Neural cell (in vitro differentiated cells): ENCODE results near the gene AP3D1. TPM values are rescaled to one million over a fixed set of nuclear protein-coding genes. Genes with fewer than 3 reads are reported as not detected.

Experiments
- H2AFZ ChIP-seq: fragments of 200-600, 300-800 bp; sonication (generic), shearing (Covaris generic); 2 replicates; pipeline ENCODE4 v1.6.0; 2014; ENCODE audit warnings: low read depth, mild to moderate bottlenecking, antibody characterized with exemption, low read length, moderate library complexity
- H3F3A ChIP-seq: fragments of 200-600 bp; shearing (Covaris generic); 2 replicates; pipeline ENCODE4 v1.6.1; 2016; ENCODE audit warnings: mild to moderate bottlenecking, moderate library complexity, mixed read lengths, antibody characterized with exemption, low read length; ENCODE audit not compliant: insufficient read depth, poor library complexity, severe bottlenecking
- H3K27ac ChIP-seq: fragments of 200-600, 300-800 bp; sonication (generic), shearing (Covaris generic); 2 replicates; pipeline ENCODE4 v1.5.1; 2014; ENCODE audit warnings: mild to moderate bottlenecking, low read length, moderate library complexity
- H3K27me3 ChIP-seq: fragments of 300-800, 200-600 bp; sonication (generic), shearing (Covaris generic); 2 replicates; pipeline ENCODE4 v1.6.0; 2014; ENCODE audit warnings: mild to moderate bottlenecking, low read depth, low read length, moderate library complexity; ENCODE audit not compliant: insufficient read depth
- H3K36me3 ChIP-seq: fragments of 300-800, 200-600 bp; sonication (generic), shearing (Covaris generic); 2 replicates; pipeline ENCODE4 v1.5.1; 2014; ENCODE audit warnings: mild to moderate bottlenecking, antibody characterized with exemption, low read length, moderate library complexity; ENCODE audit not compliant: insufficient read depth
- H3K4me2 ChIP-seq: fragments of 300-800, 200-600 bp; sonication (generic), shearing (Covaris generic); 2 replicates; pipeline ENCODE4 v1.6.0; 2014; ENCODE audit warnings: mild to moderate bottlenecking, low read length
- H3K4me3 ChIP-seq: fragments of 300-800, 200-600 bp; sonication (generic), shearing (Covaris generic); 2 replicates; pipeline ENCODE4 v1.5.1; 2014; ENCODE audit warnings: mild to moderate bottlenecking, low read length, moderate library complexity
- H3K79me2 ChIP-seq: fragments of 200-600 bp; shearing (Covaris generic); replicated peaks from 2 replicates; pipeline ENCODE4 v1.6.0; 2014; ENCODE audit warnings: mild to moderate bottlenecking, low read length, moderate library complexity; ENCODE audit not compliant: insufficient read depth
- H3K9ac ChIP-seq: fragments of 300-800, 200-600 bp; sonication (generic), shearing (Covaris generic); 2 replicates; pipeline ENCODE4 v1.6.1; 2016; ENCODE audit warnings: mild to moderate bottlenecking, low read length, mixed read lengths
- H3K9me2 ChIP-seq: fragments of 200-600 bp; shearing (Covaris generic); 2 replicates; pipeline ENCODE4 v1.6.1; 2016; ENCODE audit warnings: mild to moderate bottlenecking, low read length, mixed read lengths; ENCODE audit not compliant: insufficient read depth
- H3K9me3 ChIP-seq: fragments of 200-600, 300-800 bp; sonication (generic), shearing (Covaris generic); 2 replicates; pipeline ENCODE4 v1.6.1; 2016; ENCODE audit warnings: mild to moderate bottlenecking, mixed run types, low read length, moderate library complexity, mixed read lengths
- H4K20me1 ChIP-seq: fragments of 200-600 bp; shearing (Covaris generic); 2 replicates; pipeline ENCODE4 v1.6.1; 2016; ENCODE audit warnings: mild to moderate bottlenecking, mixed run types; ENCODE audit not compliant: insufficient read depth
- EP300 ChIP-seq: fragments of 450-650 bp; conservative IDR thresholded peaks from 2 replicates; pipeline ENCODE4 v1.6.1; 2014; ENCODE audit warnings: antibody characterized with exemption, mild to moderate bottlenecking, moderate library complexity; ENCODE audit not compliant: poor library complexity, severe bottlenecking
- EZH2 ChIP-seq: fragments of 200-600, 300-800 bp; shearing (Covaris generic), sonication (generic); IDR thresholded peaks from 2 replicates; pipeline ENCODE4 v1.6.1; 2014; ENCODE audit warnings: antibody characterized with exemption, low read length, borderline replicate concordance, mild to moderate bottlenecking; ENCODE audit not compliant: insufficient read depth, poor library complexity, severe bottlenecking
- MXI1 ChIP-seq: fragments of 450-650 bp; conservative IDR thresholded peaks from 2 replicates; pipeline ENCODE4 v1.6.1; 2014; ENCODE audit warnings: antibody characterized with exemption, mild to moderate bottlenecking; ENCODE audit not compliant: poor library complexity, severe bottlenecking
- POLR2AphosphoS5 ChIP-seq: IDR thresholded peaks from 2 replicates; pipeline ENCODE4 v1.6.1; 2012
- RAD21 ChIP-seq: fragments of 450-650 bp; conservative IDR thresholded peaks from 2 replicates; pipeline ENCODE4 v1.6.1; 2014; ENCODE audit warnings: antibody characterized with exemption, mild to moderate bottlenecking, moderate library complexity
- REST ChIP-seq: IDR thresholded peaks from 2 replicates; pipeline ENCODE4 v1.6.1; 2012; ENCODE audit warnings: borderline replicate concordance
- SMC3 ChIP-seq: fragments of 450-650 bp; conservative IDR thresholded peaks from 2 replicates; pipeline ENCODE4 v1.6.1; 2014; ENCODE audit warnings: antibody characterized with exemption, mild to moderate bottlenecking, moderate library complexity; ENCODE audit not compliant: poor library complexity
- TAF1 ChIP-seq: IDR thresholded peaks from 2 replicates; pipeline ENCODE4 v1.6.1; 2012; ENCODE audit warnings: low read depth
- polyA plus RNA-seq: library from polyadenylated mRNA; depleted of rRNA; stranded (reverse); fragments of >200 nt; gene quantifications from 2 replicates; pipeline ENCODE4 v1.2.3, GENCODE V29; 2014
- TF ChIP-seq, protein P1 (sequence below): fragments of 450-650 bp; IDR thresholded peaks from 2 replicates; pipeline ENCODE4 v1.5.1; 2014; ENCODE audit warnings: antibody characterized with exemption, mild to moderate bottlenecking, moderate library complexity; ENCODE audit not compliant: poor library complexity, severe bottlenecking

Gene AP3D1
- polyA plus RNA-seq, 1 donor from 2014 or later: 60.7 TPM

GRCh38 chr19:2180881-2181632 lies 29.7 kb upstream of the AP3D1 start:
- Histone ChIP-seq H3K4me3 (no peak overlapping the region), H4K20me1 (peaks cover 3% of the 10 kb centered on the region), H3K27ac (no peak overlapping the region), H3K9me3 (no peaks in the 10 kb centered on the region), H3F3A (no peaks in the 10 kb centered on the region), H3K9ac (no peak overlapping the region), H2AFZ (no peak overlapping the region), H3K4me2 (no peak overlapping the region), H3K79me2 (peaks cover 16% of the 10 kb centered on the region), H3K36me3 (no peaks in the 10 kb centered on the region), H3K9me2 (no peaks in the 10 kb centered on the region), H3K27me3 (no peaks in the 10 kb centered on the region)
- TF ChIP-seq REST (no peak), RAD21 (no peak), EP300 (no peak), POLR2AphosphoS5 (no peak), MXI1 (no peak), SMC3 (no peak)

- Histone ChIP-seq H2AFZ (no peak overlapping the region), H3K27ac (no peak overlapping the region), H3K4me2 (no peak overlapping the region), H3K9me3 (no peaks in the 10 kb centered on the region), H3K36me3 (no peaks in the 10 kb centered on the region), H3F3A (no peaks in the 10 kb centered on the region), H3K9ac (no peak overlapping the region), H4K20me1 (peaks cover 8% of the 10 kb centered on the region), H3K9me2 (no peaks in the 10 kb centered on the region), H3K4me3 (no peak overlapping the region), H3K79me2 (peaks cover 19% of the 10 kb centered on the region), H3K27me3 (no peaks in the 10 kb centered on the region)
- TF ChIP-seq, protein P1, sequence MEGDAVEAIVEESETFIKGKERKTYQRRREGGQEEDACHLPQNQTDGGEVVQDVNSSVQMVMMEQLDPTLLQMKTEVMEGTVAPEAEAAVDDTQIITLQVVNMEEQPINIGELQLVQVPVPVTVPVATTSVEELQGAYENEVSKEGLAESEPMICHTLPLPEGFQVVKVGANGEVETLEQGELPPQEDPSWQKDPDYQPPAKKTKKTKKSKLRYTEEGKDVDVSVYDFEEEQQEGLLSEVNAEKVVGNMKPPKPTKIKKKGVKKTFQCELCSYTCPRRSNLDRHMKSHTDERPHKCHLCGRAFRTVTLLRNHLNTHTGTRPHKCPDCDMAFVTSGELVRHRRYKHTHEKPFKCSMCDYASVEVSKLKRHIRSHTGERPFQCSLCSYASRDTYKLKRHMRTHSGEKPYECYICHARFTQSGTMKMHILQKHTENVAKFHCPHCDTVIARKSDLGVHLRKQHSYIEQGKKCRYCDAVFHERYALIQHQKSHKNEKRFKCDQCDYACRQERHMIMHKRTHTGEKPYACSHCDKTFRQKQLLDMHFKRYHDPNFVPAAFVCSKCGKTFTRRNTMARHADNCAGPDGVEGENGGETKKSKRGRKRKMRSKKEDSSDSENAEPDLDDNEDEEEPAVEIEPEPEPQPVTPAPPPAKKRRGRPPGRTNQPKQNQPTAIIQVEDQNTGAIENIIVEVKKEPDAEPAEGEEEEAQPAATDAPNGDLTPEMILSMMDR: no peak
- TF ChIP-seq REST: no peak
- no peak for TF ChIP-seq MXI1
- TF ChIP-seq EP300: no peak
- TF ChIP-seq POLR2AphosphoS5: no peak
- TF ChIP-seq EZH2: no peak
- TF ChIP-seq TAF1: no peak
- no peak for TF ChIP-seq RAD21
These were observed 28.7 kb upstream of the AP3D1 start for GRCh38 chr19:2180114-2180513.
